ENCODE results near the gene SIGMAR1.

DNA sequence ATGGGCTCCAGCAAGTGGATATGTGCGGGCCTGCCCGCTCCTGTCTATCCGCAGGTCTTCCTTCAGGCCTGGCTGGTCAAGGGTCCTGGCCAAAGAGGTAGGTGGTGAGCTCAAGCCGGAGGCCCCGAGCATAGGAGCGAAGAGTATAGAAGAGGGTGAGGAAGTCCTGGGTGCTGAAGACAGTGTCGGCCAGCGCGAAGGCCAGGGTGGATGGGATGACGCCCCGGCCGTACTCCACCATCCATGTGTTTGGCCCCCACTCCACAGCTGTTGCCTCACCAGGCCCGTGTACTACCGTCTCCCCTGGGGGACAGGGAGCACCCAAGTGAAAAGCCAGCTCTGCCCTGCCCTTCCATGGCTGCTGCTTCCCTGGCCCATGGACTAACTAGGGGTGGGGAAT, 2.0 kb downstream of the SIGMAR1 start:
- TF ChIP-seq TAF1 (IDR thresholded peaks at IDR 0.05; ENCODE audit: borderline replicate concordance, low read depth, low read length) (no peak), POLR2A (IDR thresholded peaks at IDR 0.05; ENCODE audit: low read depth, low read length) (no peak), POLR2AphosphoS5 (IDR thresholded peaks at IDR 0.05; ENCODE audit: low read depth, low read length) (no peak)
